IMR-90 (cell line): ENCODE data around the gene LDLRAD4. TPM values are rescaled to one million over a fixed set of nuclear protein-coding genes. Genes with fewer than 3 reads are reported as not detected.

Experiments used
- ATAC-seq: fragments of 200-7000 bp; cut with Tn5 transposase; 2 replicates; pipeline ENCODE4 v1.9.1; 2020; ENCODE audit warnings: low read depth, mild to moderate bottlenecking, moderate library complexity
- BruUV-seq: library from RNA; stranded (reverse); fragments of 400-500 nt; replicated peaks from 2 replicates; lab custom pipeline; 2021; lab: Mats Ljungman, UMichigan
- CTCF ChIA-PET: fragments of 300-600 bp; formaldehyde crosslinking; extraction: SDS; loops from one replicate; lab custom pipeline; 2021; ENCODE audit warnings: antibody characterized with exemption; lab: Yijun Ruan, JAX
- POLR2A ChIA-PET: fragments of 300-600 bp; sonication (Branson Sonifier 250); formaldehyde crosslinking; loops from one replicate; lab custom pipeline; 2022; ENCODE audit warnings: antibody characterized with exemption; ENCODE audit not compliant: unreplicated experiment; lab: Charles Lee
- DNase-seq: peaks from one replicate; pipeline ENCODE4 v3.0.0; 2013
- H2AFZ ChIP-seq: replicated peaks from 2 replicates; pipeline ENCODE3; 2013; ENCODE audit warnings: low read length, mild to moderate bottlenecking; ENCODE audit not compliant: poor library complexity
- H2AK5ac ChIP-seq: 2 replicates; pipeline ENCODE4 v1.6.1; 2013; ENCODE audit warnings: low read depth, low read length, inconsistent platforms
- H2AK9ac ChIP-seq: replicated peaks from 2 replicates; pipeline ENCODE3; 2013; ENCODE audit warnings: mild to moderate bottlenecking, low read depth, low read length, moderate library complexity; ENCODE audit not compliant: poor library complexity
- H2BK120ac ChIP-seq: 2 replicates; pipeline ENCODE4 v1.6.1; 2013; ENCODE audit warnings: low read depth, low read length, inconsistent platforms
- H2BK15ac ChIP-seq: 3 replicates; pipeline ENCODE4 v1.6.1; 2013; ENCODE audit warnings: low read depth, low read length, inconsistent platforms
- H2BK20ac ChIP-seq: 2 replicates; pipeline ENCODE4 v1.6.1; 2013; ENCODE audit warnings: low read depth, mild to moderate bottlenecking, inconsistent platforms, low read length, moderate library complexity
- H2BK5ac ChIP-seq: 2 replicates; pipeline ENCODE4 v1.6.1; 2013; ENCODE audit warnings: mild to moderate bottlenecking, low read depth, low read length, inconsistent platforms; ENCODE audit not compliant: poor library complexity, severe bottlenecking
- H3K14ac ChIP-seq: replicated peaks from 2 replicates; pipeline ENCODE4 v1.6.1; 2013; ENCODE audit warnings: low read depth, low read length, inconsistent platforms
- H3K18ac ChIP-seq: 2 replicates; pipeline ENCODE4 v1.6.1; 2013; ENCODE audit warnings: low read depth, low read length, control low read depth
- H3K23ac ChIP-seq: 2 replicates; pipeline ENCODE4 v1.6.1; 2013; ENCODE audit warnings: low read depth, low read length, inconsistent platforms
- H3K27ac ChIP-seq: 2 replicates; pipeline ENCODE4 v1.5.1; 2013; ENCODE audit warnings: mild to moderate bottlenecking, control low read depth, low read length; ENCODE audit not compliant: insufficient read depth
- H3K27me3 ChIP-seq: 2 replicates; pipeline ENCODE4 v1.6.1; 2013; ENCODE audit warnings: low read length; ENCODE audit not compliant: control insufficient read depth, insufficient read depth
- H3K36me3 ChIP-seq: 2 replicates; pipeline ENCODE4 v1.6.1; 2013; ENCODE audit warnings: low read length, mixed read lengths; ENCODE audit not compliant: control insufficient read depth, insufficient read depth
- H3K4ac ChIP-seq: 2 replicates; pipeline ENCODE4 v1.6.1; 2013; ENCODE audit warnings: low read depth, low read length, inconsistent platforms
- H3K4me1 ChIP-seq: 2 replicates; pipeline ENCODE4 v1.6.1; 2013; ENCODE audit warnings: low read length, mixed read lengths; ENCODE audit not compliant: control insufficient read depth, insufficient read depth
- H3K4me2 ChIP-seq: 2 replicates; pipeline ENCODE4 v1.6.1; 2013; ENCODE audit warnings: low read depth, mild to moderate bottlenecking, control low read depth, low read length, moderate library complexity
- H3K4me3 ChIP-seq: 2 replicates; pipeline ENCODE4 v1.5.1; 2013; ENCODE audit warnings: low read depth, mild to moderate bottlenecking, control low read depth, low read length, moderate library complexity; ENCODE audit not compliant: insufficient read depth
- H3K56ac ChIP-seq: 2 replicates; pipeline ENCODE4 v1.6.1; 2013; ENCODE audit warnings: low read length, inconsistent platforms; ENCODE audit not compliant: insufficient read depth; ENCODE audit errors: extremely low read depth
- H3K79me1 ChIP-seq, 2 experiments: 2 replicates each; pipeline ENCODE4 v1.6.1; 2013; ENCODE audit warnings: low read length in 2 of 2, inconsistent platforms in 1 of 2, low read depth in 1 of 2
- H3K9ac ChIP-seq: 2 replicates; pipeline ENCODE4 v1.6.1; 2013; ENCODE audit warnings: low read depth, low read length, control low read depth
- H3K9me1 ChIP-seq: 2 replicates; pipeline ENCODE4 v1.6.1; 2013; ENCODE audit warnings: low read length, inconsistent platforms; ENCODE audit not compliant: insufficient read depth
- H3K9me3 ChIP-seq: 2 replicates; pipeline ENCODE4 v1.6.1; 2013; ENCODE audit warnings: low read length; ENCODE audit not compliant: control insufficient read depth, insufficient read depth
- H4K20me1 ChIP-seq: 2 replicates; pipeline ENCODE4 v1.6.1; 2013; ENCODE audit warnings: low read length, inconsistent platforms; ENCODE audit not compliant: insufficient read depth
- H4K5ac ChIP-seq: 2 replicates; pipeline ENCODE4 v1.6.1; 2013; ENCODE audit warnings: mild to moderate bottlenecking, low read depth, low read length, control low read depth
- H4K8ac ChIP-seq, 2 experiments: 2 replicates each; pipeline ENCODE4 v1.6.1; 2013; ENCODE audit warnings: low read depth in 2 of 2, low read length in 2 of 2, control low read depth in 1 of 2, inconsistent platforms in 1 of 2
- H4K91ac ChIP-seq: 2 replicates; pipeline ENCODE4 v1.6.1; 2013; ENCODE audit warnings: low read depth, low read length, inconsistent platforms; ENCODE audit not compliant: insufficient read depth
- BHLHE40 ChIP-seq: fragments of 150-350 bp; IDR thresholded peaks from 2 replicates; pipeline ENCODE4 v1.6.1; 2016; ENCODE audit warnings: mild to moderate bottlenecking, low read depth, low read length
- CTCF ChIP-seq: conservative IDR thresholded peaks from 2 replicates; pipeline ENCODE4 v1.5.1; 2012; ENCODE audit warnings: mild to moderate bottlenecking, low read depth, low read length, improper control_type of control experiment
- ELK1 ChIP-seq: fragments of 150-350 bp; IDR thresholded peaks from 2 replicates; pipeline ENCODE4 v1.6.1; 2016; ENCODE audit warnings: low read depth, mild to moderate bottlenecking, low read length, moderate library complexity, borderline replicate concordance
- FOS ChIP-seq: fragments of 150-350 bp; IDR thresholded peaks from 2 replicates; pipeline ENCODE4 v1.6.1; 2016; ENCODE audit warnings: low read depth, low read length
- MAFK ChIP-seq: IDR thresholded peaks from 2 replicates; pipeline ENCODE4 v1.6.1; 2012; ENCODE audit warnings: low read depth, low read length, improper control_type of control experiment
- MAZ ChIP-seq: IDR thresholded peaks from 2 replicates; pipeline ENCODE4 v1.6.1; 2012; ENCODE audit warnings: low read depth, mild to moderate bottlenecking, low read length, improper control_type of control experiment, moderate library complexity, borderline replicate concordance
- MXI1 ChIP-seq: IDR thresholded peaks from 2 replicates; pipeline ENCODE4 v1.6.1; 2012; ENCODE audit warnings: low read depth, mild to moderate bottlenecking, low read length, moderate library complexity, borderline replicate concordance
- NFE2L2 ChIP-seq: fragments of 150-350 bp; IDR thresholded peaks from 2 replicates; pipeline ENCODE4 v1.6.1; 2016; ENCODE audit warnings: low read depth, mild to moderate bottlenecking, low read length
- RAD21 ChIP-seq: IDR thresholded peaks from 2 replicates; pipeline ENCODE4 v1.6.1; 2012; ENCODE audit warnings: low read length, improper control_type of control experiment
- SMC3 ChIP-seq: fragments of 150-350 bp; IDR thresholded peaks from 2 replicates; pipeline ENCODE4 v1.6.1; 2016; ENCODE audit warnings: low read depth, mild to moderate bottlenecking, antibody characterized with exemption, low read length, moderate library complexity
- USF2 ChIP-seq: fragments of 150-350 bp; IDR thresholded peaks from 2 replicates; pipeline ENCODE4 v1.6.1; 2017; ENCODE audit warnings: mild to moderate bottlenecking, antibody characterized with exemption, low read length, low read depth
- WGBS, 2 experiments: methylation state at CpG; one replicate each; pipeline versions ENCODE4 v1.1.5 to v1.1.7; 2013; ENCODE audit warnings: missing lambda C conversion rate in 2 of 2; ENCODE audit not compliant: insufficient read length in 1 of 2; ENCODE audit errors: extremely low coverage in 2 of 2; 5-methylcytosine and 5-hydroxymethylcytosine counted together
- dilution Hi-C: fragments of 300-500 bp; cut with HindIII; formaldehyde crosslinking; loops from one replicate; pipeline ENCODE4 v1.14.3; 2018; ENCODE audit warnings: low sequenced_read_pairs; ENCODE audit not compliant: unreplicated experiment
- in situ Hi-C: fragments of 300-500 bp; cut with MboI; formaldehyde crosslinking; loops from 3 replicates; pipeline ENCODE4 v1.14.3; 2019; ENCODE audit warnings: low sequenced_read_pairs, inconsistent platforms, mixed read lengths
- intact Hi-C: fragments of 100-400 bp; cut with micrococcal nuclease; formaldehyde crosslinking; loops from 2 replicates; pipeline ENCODE4 v1.10.0; 2022
- polyA plus RNA-seq, 3 experiments: library from polyadenylated mRNA; depleted of rRNA; stranded (reverse); fragments of >200 nt; gene quantifications; 2 replicates each; pipeline ENCODE4 v1.2.3, GENCODE V29; 2012; ENCODE audit warnings: low replicate concordance in 1 of 3
- total RNA-seq: library from RNA; depleted of rRNA; stranded (reverse); fragments of >200 nt; gene quantifications from 2 replicates; pipeline ENCODE4 v1.2.3, GENCODE V29; 2012

Gene LDLRAD4
- total and polyA plus RNA-seq, 2 of the 4 experiments (the other 2 are of a cell fraction), result not detected

GRCh38 chr18:13246121-13246520, 27.6 kb downstream of the LDLRAD4 start:
- ChIA-PET CTCF (no interaction called here), POLR2A (no interaction called here)
- in situ Hi-C loops (no loop called here), dilution Hi-C loops (no loop called here), intact Hi-C loops (no loop called here)
- Histone ChIP-seq H2BK5ac (no peak overlapping the region), H2BK15ac (no peak overlapping the region), H2AFZ (peak overlapping the region; percentile 23), H4K20me1 (no peaks in the 10 kb centered on the region), H3K27me3 (no peaks in the 10 kb centered on the region), H2AK9ac (no peak overlapping the region), H3K18ac (no peak overlapping the region), H3K4me2 (no peak overlapping the region), H4K91ac (no peak overlapping the region), H3K4ac (no peak overlapping the region), H3K9ac (no peak overlapping the region), H2BK120ac (no peak overlapping the region), H4K5ac (no peak overlapping the region), H2BK20ac (no peak overlapping the region), H3K4me3 (no peak overlapping the region), H3K9me1 (no peaks in the 10 kb centered on the region), H3K79me1 (no peaks in the 10 kb centered on the region), H3K14ac (no peak overlapping the region), H3K36me3 (no peaks in the 10 kb centered on the region), H3K23ac (no peak overlapping the region), H3K4me1 (no peaks in the 10 kb centered on the region), H3K9me3 (no peaks in the 10 kb centered on the region), H3K56ac (no peak overlapping the region), H4K8ac (no peak overlapping the region), H3K27ac (no peak overlapping the region), H2AK5ac (no peak overlapping the region)
- DNase-seq, result no peak
- ATAC-seq, result no peak
- 80% methylated on average over 2 of the region's 9 CpGs; no CpG with 5 or more reads in 1 of the 2 experiments for WGBS, 2 experiments
- BruUV-seq, result no TSS peak
- no peak for TF ChIP-seq FOS
- TF ChIP-seq MXI1, result no peak
- TF ChIP-seq ELK1, result no peak
- no peak for TF ChIP-seq NFE2L2
- no peak for TF ChIP-seq USF2
- no peak for TF ChIP-seq BHLHE40
- TF ChIP-seq CTCF, result no peak
- TF ChIP-seq MAZ, result no peak
- TF ChIP-seq MAFK, result no peak
- no peak for TF ChIP-seq RAD21
- TF ChIP-seq SMC3, result no peak
